Measurements from ENCODE around the gene IRX1.

IRX1 gene

DNA sequence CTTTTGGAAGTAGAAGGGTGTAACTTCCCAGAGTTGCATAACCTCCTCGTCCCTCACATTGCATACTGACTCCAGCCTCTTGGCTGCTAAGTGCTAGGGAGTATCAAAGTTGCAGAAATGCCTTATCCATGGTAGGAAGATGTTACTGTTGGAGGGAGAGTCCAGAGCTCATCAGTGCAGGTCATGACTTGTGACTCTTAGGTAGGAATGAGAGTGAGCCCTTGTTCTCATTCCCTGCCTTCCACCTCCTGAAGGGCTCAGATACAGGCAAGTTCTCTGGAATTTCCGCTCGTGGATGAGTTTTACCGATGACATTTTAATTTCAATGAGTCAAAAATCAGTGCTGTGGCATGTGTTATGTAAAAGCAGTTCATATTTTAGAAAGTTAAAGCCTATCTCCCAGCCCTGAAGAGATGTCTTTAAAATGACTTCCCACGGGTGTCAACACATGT, 17.0 kb downstream of the IRX1 start:
- Histone ChIP-seq H3K4me3 (ENCODE audit: insufficient read depth, low read depth, low read length, poor library complexity, severe bottlenecking) (no peak overlapping the region), H3K4me1 (ENCODE audit: control insufficient read depth, insufficient read depth, low read length, poor library complexity, severe bottlenecking) (no peaks in the 10 kb centered on the region), H3K36me3 (ENCODE audit: control insufficient read depth, insufficient read depth, low read length) (no peaks in the 10 kb centered on the region), H3K9me3 (ENCODE audit: control insufficient read depth, low read length) (no peaks in the 10 kb centered on the region), H3K27me3 (replicated peaks; ENCODE audit: control insufficient read depth, insufficient read depth, low read length, poor library complexity, severe bottlenecking) (no peaks in the 10 kb centered on the region), H3K27ac (ENCODE audit: insufficient read depth, low read length, poor library complexity, severe bottlenecking) (no peak overlapping the region)
- no peak for DNase-seq

- Histone ChIP-seq H3K36me3 (ENCODE audit: control insufficient read depth, insufficient read depth, low read length) (no peaks in the 10 kb centered on the region), H3K9me3 (ENCODE audit: control insufficient read depth, low read length) (no peaks in the 10 kb centered on the region), H3K27ac (ENCODE audit: insufficient read depth, low read length, poor library complexity, severe bottlenecking) (no peak overlapping the region), H3K4me1 (ENCODE audit: control insufficient read depth, insufficient read depth, low read length, poor library complexity, severe bottlenecking) (no peaks in the 10 kb centered on the region), H3K27me3 (replicated peaks; ENCODE audit: control insufficient read depth, insufficient read depth, low read length, poor library complexity, severe bottlenecking) (no peaks in the 10 kb centered on the region), H3K4me3 (ENCODE audit: insufficient read depth, low read depth, low read length, poor library complexity, severe bottlenecking) (no peak overlapping the region)
- DNase-seq: no peak
Measured at GRCh38 chr5:3613726-3614125, 18.1 kb downstream of the IRX1 start.

GRCh38 chr5:3615217-3615616, 19.6 kb downstream of the IRX1 start:
- Histone ChIP-seq H3K27ac (ENCODE audit: insufficient read depth, low read length, poor library complexity, severe bottlenecking) (no peak overlapping the region), H3K4me3 (ENCODE audit: insufficient read depth, low read depth, low read length, poor library complexity, severe bottlenecking) (no peak overlapping the region), H3K27me3 (replicated peaks; ENCODE audit: control insufficient read depth, insufficient read depth, low read length, poor library complexity, severe bottlenecking) (no peaks in the 10 kb centered on the region), H3K36me3 (ENCODE audit: control insufficient read depth, insufficient read depth, low read length) (no peaks in the 10 kb centered on the region), H3K9me3 (ENCODE audit: control insufficient read depth, low read length) (no peaks in the 10 kb centered on the region), H3K4me1 (ENCODE audit: control insufficient read depth, insufficient read depth, low read length, poor library complexity, severe bottlenecking) (no peaks in the 10 kb centered on the region)
- no peak for DNase-seq

- Histone ChIP-seq H3K36me3 (ENCODE audit: control insufficient read depth, insufficient read depth, low read length) (no peaks in the 10 kb centered on the region), H3K9me3 (ENCODE audit: control insufficient read depth, low read length) (no peaks in the 10 kb centered on the region), H3K4me3 (ENCODE audit: insufficient read depth, low read depth, low read length, poor library complexity, severe bottlenecking) (no peak overlapping the region), H3K4me1 (ENCODE audit: control insufficient read depth, insufficient read depth, low read length, poor library complexity, severe bottlenecking) (no peaks in the 10 kb centered on the region), H3K27ac (ENCODE audit: insufficient read depth, low read length, poor library complexity, severe bottlenecking) (no peak overlapping the region), H3K27me3 (replicated peaks; ENCODE audit: control insufficient read depth, insufficient read depth, low read length, poor library complexity, severe bottlenecking) (no peaks in the 10 kb centered on the region)
- DNase-seq: no peak
Measured at GRCh38 chr5:3615829-3616228, 20.2 kb downstream of the IRX1 start.

- DNase-seq: no peak
- Histone ChIP-seq H3K4me1 (ENCODE audit: control insufficient read depth, insufficient read depth, low read length, poor library complexity, severe bottlenecking) (no peaks in the 10 kb centered on the region), H3K27me3 (replicated peaks; ENCODE audit: control insufficient read depth, insufficient read depth, low read length, poor library complexity, severe bottlenecking) (no peaks in the 10 kb centered on the region), H3K36me3 (ENCODE audit: control insufficient read depth, insufficient read depth, low read length) (no peaks in the 10 kb centered on the region), H3K9me3 (ENCODE audit: control insufficient read depth, low read length) (no peaks in the 10 kb centered on the region), H3K4me3 (ENCODE audit: insufficient read depth, low read depth, low read length, poor library complexity, severe bottlenecking) (no peak overlapping the region), H3K27ac (ENCODE audit: insufficient read depth, low read length, poor library complexity, severe bottlenecking) (no peak overlapping the region)
Measured at GRCh38 chr5:3619579-3619978, 23.9 kb downstream of the IRX1 start.

DNA sequence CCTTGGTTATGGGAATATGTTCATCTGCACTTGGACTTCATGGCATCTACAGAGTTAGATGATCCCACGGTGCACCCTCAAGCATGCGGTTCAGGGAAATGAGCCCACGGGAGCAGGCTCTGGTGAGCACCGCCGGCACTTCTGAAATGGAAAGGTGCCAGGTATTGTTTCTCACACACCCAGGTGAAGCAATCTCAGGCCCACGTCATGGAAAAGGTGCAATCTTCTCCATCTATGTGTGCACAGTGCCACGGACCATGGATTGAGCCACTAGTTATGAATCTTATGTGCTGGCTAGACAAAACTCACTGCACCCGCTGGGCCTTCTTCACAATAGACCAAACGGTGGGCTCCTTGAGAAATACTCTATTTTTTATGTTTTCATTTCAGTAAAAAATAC, 27.3 kb downstream of the IRX1 start:
- Histone ChIP-seq H3K9me3 (ENCODE audit: control insufficient read depth, low read length) (no peaks in the 10 kb centered on the region), H3K4me1 (ENCODE audit: control insufficient read depth, insufficient read depth, low read length, poor library complexity, severe bottlenecking) (no peaks in the 10 kb centered on the region), H3K36me3 (ENCODE audit: control insufficient read depth, insufficient read depth, low read length) (no peaks in the 10 kb centered on the region), H3K4me3 (ENCODE audit: insufficient read depth, low read depth, low read length, poor library complexity, severe bottlenecking) (no peak overlapping the region), H3K27ac (ENCODE audit: insufficient read depth, low read length, poor library complexity, severe bottlenecking) (no peak overlapping the region), H3K27me3 (replicated peaks; ENCODE audit: control insufficient read depth, insufficient read depth, low read length, poor library complexity, severe bottlenecking) (no peaks in the 10 kb centered on the region)
- no peak for DNase-seq

DNA sequence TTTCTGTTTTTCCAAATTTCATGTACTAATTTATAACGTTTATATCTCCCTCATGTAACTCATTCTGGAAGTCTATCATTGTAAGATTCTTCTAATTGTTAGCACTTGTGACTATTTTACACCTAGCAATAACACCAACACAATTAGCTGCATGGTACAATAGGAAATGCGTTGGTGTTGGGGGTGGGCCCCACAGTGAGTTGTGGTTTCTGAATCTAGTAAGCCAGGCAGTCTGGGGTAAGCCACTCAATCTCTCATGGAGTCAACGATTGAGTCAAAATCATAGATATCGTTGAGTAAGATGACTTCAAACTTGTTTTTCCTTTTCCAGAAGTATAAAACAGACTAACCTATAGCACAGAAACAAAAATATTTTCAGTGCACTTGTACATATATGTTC, 30.0 kb downstream of the IRX1 start:
- H3K9me3 ChIP-seq (ENCODE audit: control insufficient read depth, low read length): no peaks in the 10 kb centered on the region
- no peaks in the 10 kb centered on the region for H3K4me1 ChIP-seq (ENCODE audit: control insufficient read depth, insufficient read depth, low read length, poor library complexity, severe bottlenecking)
- H3K27me3 ChIP-seq (replicated peaks; ENCODE audit: control insufficient read depth, insufficient read depth, low read length, poor library complexity, severe bottlenecking): no peaks in the 10 kb centered on the region
- H3K4me3 ChIP-seq (ENCODE audit: insufficient read depth, low read depth, low read length, poor library complexity, severe bottlenecking): no peak overlapping the region
- DNase-seq: no peak
- no peak overlapping the region for H3K27ac ChIP-seq (ENCODE audit: insufficient read depth, low read length, poor library complexity, severe bottlenecking)
- H3K36me3 ChIP-seq (ENCODE audit: control insufficient read depth, insufficient read depth, low read length): no peaks in the 10 kb centered on the region

DNA sequence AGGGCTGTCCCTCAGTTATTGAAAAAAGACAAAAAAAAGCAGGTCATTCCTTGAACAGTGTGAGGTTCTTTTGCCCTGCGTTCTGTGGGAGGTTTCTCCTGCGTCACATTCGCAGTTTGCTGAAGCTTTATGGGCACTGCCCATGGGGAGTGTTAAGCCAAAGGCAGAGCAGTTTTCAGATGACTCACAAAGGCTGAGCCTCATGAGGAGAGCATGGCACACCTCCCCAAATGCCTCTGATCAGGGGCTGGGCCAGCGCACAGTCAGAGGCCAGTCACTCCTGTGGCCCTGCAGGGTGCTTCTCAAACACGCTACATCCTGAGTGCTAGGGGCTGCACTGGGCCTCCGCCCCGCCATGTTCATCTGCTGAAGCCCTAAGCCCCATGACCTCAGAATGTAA, 38.4 kb downstream of the IRX1 start:
- H3K4me3 ChIP-seq (ENCODE audit: insufficient read depth, low read depth, low read length, poor library complexity, severe bottlenecking): no peak overlapping the region

GRCh38 chr5:3639175-3639574, 43.5 kb downstream of the IRX1 start:
- Histone ChIP-seq H3K36me3 (ENCODE audit: control insufficient read depth, insufficient read depth, low read length) (no peaks in the 10 kb centered on the region), H3K4me3 (ENCODE audit: insufficient read depth, low read depth, low read length, poor library complexity, severe bottlenecking) (no peak overlapping the region), H3K9me3 (ENCODE audit: control insufficient read depth, low read length) (no peaks in the 10 kb centered on the region), H3K27me3 (replicated peaks; ENCODE audit: control insufficient read depth, insufficient read depth, low read length, poor library complexity, severe bottlenecking) (no peaks in the 10 kb centered on the region), H3K4me1 (ENCODE audit: control insufficient read depth, insufficient read depth, low read length, poor library complexity, severe bottlenecking) (no peaks in the 10 kb centered on the region), H3K27ac (ENCODE audit: insufficient read depth, low read length, poor library complexity, severe bottlenecking) (no peak overlapping the region)
- DNase-seq: no peak

More for the DNA sequence above, 38.4 kb downstream of the IRX1 start:
- H3K4me1 ChIP-seq (ENCODE audit: control insufficient read depth, insufficient read depth, low read length, poor library complexity, severe bottlenecking): no peaks in the 10 kb centered on the region
- H3K36me3 ChIP-seq (ENCODE audit: control insufficient read depth, insufficient read depth, low read length): no peaks in the 10 kb centered on the region
- H3K27me3 ChIP-seq (replicated peaks; ENCODE audit: control insufficient read depth, insufficient read depth, low read length, poor library complexity, severe bottlenecking): no peaks in the 10 kb centered on the region
- no peaks in the 10 kb centered on the region for H3K9me3 ChIP-seq (ENCODE audit: control insufficient read depth, low read length)
- DNase-seq: no peak
- no peak overlapping the region for H3K27ac ChIP-seq (ENCODE audit: insufficient read depth, low read length, poor library complexity, severe bottlenecking)

DNA sequence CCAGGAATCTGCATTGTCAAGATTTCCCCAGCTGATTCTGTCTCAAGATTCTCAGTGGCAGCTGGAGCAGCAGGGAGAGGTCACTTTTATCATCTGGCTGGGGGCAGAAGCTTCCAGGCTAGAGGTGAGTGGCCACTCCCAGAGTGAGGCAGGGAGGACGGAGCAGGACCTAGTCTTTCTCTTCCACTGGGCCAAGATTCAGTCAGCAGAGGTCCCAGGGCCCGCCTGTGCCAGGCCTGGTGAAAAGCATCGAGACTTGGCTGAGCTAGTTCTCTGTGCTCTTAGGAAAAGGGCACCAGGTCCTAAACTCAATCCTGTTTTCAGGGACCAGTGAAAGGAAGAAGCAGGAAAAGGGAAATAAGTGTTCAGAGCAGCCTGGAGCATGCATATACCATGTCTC, 46.6 kb downstream of the IRX1 start:
- no peak overlapping the region for H3K27ac ChIP-seq (ENCODE audit: insufficient read depth, low read length, poor library complexity, severe bottlenecking)
- no peaks in the 10 kb centered on the region for H3K4me1 ChIP-seq (ENCODE audit: control insufficient read depth, insufficient read depth, low read length, poor library complexity, severe bottlenecking)
- H3K36me3 ChIP-seq (ENCODE audit: control insufficient read depth, insufficient read depth, low read length): no peaks in the 10 kb centered on the region
- no peaks in the 10 kb centered on the region for H3K27me3 ChIP-seq (replicated peaks; ENCODE audit: control insufficient read depth, insufficient read depth, low read length, poor library complexity, severe bottlenecking)
- DNase-seq: no peak
- H3K4me3 ChIP-seq (ENCODE audit: insufficient read depth, low read depth, low read length, poor library complexity, severe bottlenecking): no peak overlapping the region
- no peaks in the 10 kb centered on the region for H3K9me3 ChIP-seq (ENCODE audit: control insufficient read depth, low read length)

DNA sequence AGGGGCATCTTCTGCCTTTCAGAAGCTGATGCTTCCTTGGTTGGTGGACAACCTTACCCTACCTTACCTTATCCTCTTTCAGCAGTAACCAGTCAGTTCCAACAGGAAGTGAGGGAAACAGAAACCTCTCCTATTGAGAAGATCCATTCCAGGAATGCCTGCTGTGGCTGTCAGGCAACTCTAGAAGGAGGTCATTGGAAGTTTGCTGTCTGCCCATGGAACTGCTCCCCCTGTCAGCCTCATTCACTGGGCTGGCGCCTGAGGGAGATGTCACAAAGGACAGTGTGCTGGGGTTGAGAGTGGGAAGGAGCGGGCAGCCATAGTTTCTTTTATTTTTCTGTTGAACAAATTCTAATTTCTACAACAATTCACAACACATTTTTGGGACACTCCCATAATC, 54.7 kb downstream of the IRX1 start:
- no peak for DNase-seq
- no peaks in the 10 kb centered on the region for H3K27me3 ChIP-seq (replicated peaks; ENCODE audit: control insufficient read depth, insufficient read depth, low read length, poor library complexity, severe bottlenecking)
- H3K27ac ChIP-seq (ENCODE audit: insufficient read depth, low read length, poor library complexity, severe bottlenecking): no peak overlapping the region
- no peaks in the 10 kb centered on the region for H3K4me1 ChIP-seq (ENCODE audit: control insufficient read depth, insufficient read depth, low read length, poor library complexity, severe bottlenecking)
- H3K9me3 ChIP-seq (ENCODE audit: control insufficient read depth, low read length): no peaks in the 10 kb centered on the region
- H3K4me3 ChIP-seq (ENCODE audit: insufficient read depth, low read depth, low read length, poor library complexity, severe bottlenecking): no peak overlapping the region
- no peaks in the 10 kb centered on the region for H3K36me3 ChIP-seq (ENCODE audit: control insufficient read depth, insufficient read depth, low read length)

Data from effector memory CD4-positive, alpha-beta T cell (primary cell).